NCI-H2029 (cell line): ENCODE data around the gene BEND6.

ENCODE experiments used
- DNase-seq: peaks from one replicate; lab custom pipeline; 2025; lab: John Stamatoyannopoulos, UW

BEND6 gene

GRCh38 chr6:56954403-56955170 is at the start of gene BEND6:
TSS of gene BEND6 (plus strand) at chr6:56955107. CDS start at chr6:56981811, 26,704 bp downstream.
- no peak for DNase-seq

GRCh38 chr6:56905378-56905777 is 49.5 kb upstream of the BEND6 start:
- no peak for DNase-seq

GRCh38 chr6:56906752-56907151 is 48.2 kb upstream of the BEND6 start:
- DNase-seq: no peak

DNA sequence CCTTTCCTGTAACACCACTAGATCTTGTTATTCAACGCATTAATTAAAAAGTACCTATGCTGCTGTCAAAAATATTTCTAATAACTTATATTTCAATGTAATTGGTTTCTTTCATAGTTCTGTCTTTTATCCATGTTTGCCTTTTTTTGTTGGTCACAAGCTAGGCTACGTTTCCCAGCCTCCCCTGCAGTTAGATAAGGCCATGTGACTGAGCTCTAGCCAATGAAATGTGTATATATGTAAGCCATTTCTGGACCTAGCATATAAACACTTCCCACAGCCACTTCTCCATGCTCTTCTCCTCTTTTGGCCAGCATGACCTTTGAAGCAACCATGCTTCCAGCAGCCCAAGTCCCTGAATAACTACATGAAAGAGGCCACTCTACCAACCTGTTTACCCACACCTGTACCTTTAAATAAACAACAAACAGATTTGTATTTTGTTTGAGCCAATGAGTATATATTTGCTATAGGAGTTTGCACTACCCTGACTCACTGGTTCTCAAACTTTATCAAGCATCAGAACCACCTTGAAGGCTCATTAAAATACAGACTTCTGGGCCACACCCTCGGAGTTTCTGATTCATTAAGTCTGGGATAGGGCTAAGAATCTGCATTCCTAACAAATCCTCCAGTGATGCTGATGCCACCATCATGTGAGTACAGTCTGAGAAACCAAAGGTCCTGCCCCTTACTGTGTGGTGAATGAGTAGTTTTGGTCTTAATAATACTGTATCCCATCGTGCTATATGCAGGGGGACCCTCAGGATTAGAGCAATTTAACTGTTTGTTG is 45.6 kb upstream of the BEND6 start:
- DNase-seq: no peak

GRCh38 chr6:56911847-56912246 is 43.1 kb upstream of the BEND6 start:
- no peak for DNase-seq

GRCh38 chr6:56913285-56914074 is 41.4 kb upstream of the BEND6 start:
- no peak for DNase-seq

- DNase-seq: no peak
Observed at GRCh38 chr6:56914798-56915658, 39.9 kb upstream of the BEND6 start.

- no peak for DNase-seq
Observed at GRCh38 chr6:56915832-56916231, 39.1 kb upstream of the BEND6 start.

DNA sequence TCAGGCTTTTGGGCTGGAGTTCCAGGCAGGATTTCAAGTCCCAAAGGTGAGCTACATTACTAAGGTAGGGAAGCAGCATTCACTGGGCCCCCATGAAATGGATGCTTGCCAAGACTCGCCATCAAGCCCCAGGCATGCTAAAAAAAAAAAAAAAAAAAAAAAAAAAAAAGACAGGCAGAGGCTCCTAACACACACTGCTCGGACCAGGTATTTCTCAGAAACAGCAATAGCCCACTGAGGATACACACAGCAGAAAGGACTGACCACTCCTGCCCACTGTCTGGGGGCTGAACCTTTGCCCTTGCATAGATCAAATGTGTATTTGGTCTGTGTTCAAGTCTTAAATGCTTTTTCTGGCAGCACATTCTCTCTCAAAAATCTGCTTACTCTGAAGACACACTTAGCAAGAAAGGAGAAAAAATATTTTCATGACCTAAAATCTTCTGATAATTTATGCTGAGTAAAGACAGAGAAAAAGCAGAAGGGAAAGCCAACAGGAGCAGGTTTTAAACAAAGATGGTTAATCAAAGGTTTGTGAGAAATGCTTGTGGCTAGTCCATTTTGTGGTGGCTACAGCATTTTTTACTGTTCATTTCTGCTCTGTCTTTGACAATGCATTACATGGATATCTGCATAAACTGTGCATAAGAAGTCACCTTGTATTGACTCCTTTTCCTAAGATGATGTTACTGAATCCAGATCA is 37.9 kb upstream of the BEND6 start:
- DNase-seq: no peak

GRCh38 chr6:56922645-56923044 is 32.3 kb upstream of the BEND6 start:
- no peak for DNase-seq

DNA sequence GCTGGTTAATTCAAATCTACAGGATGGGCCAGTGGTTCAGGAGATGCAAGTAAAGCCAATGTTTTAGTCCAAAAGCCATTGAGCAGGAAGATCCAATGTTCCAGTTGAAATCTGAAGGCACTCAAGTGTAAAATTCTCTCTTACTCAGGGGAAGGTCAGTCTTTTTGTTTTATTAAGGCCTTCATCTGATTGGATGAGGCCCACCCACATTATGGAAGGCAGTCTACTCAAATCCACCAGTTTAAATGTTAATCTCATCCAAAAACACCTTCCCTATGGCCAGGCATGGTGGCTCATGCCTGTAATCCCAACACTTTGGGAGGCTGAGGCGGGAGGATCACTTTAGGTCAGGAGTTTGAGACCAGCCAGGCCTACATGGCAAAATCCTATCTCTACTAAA is 31.3 kb upstream of the BEND6 start:
- DNase-seq: no peak

DNA sequence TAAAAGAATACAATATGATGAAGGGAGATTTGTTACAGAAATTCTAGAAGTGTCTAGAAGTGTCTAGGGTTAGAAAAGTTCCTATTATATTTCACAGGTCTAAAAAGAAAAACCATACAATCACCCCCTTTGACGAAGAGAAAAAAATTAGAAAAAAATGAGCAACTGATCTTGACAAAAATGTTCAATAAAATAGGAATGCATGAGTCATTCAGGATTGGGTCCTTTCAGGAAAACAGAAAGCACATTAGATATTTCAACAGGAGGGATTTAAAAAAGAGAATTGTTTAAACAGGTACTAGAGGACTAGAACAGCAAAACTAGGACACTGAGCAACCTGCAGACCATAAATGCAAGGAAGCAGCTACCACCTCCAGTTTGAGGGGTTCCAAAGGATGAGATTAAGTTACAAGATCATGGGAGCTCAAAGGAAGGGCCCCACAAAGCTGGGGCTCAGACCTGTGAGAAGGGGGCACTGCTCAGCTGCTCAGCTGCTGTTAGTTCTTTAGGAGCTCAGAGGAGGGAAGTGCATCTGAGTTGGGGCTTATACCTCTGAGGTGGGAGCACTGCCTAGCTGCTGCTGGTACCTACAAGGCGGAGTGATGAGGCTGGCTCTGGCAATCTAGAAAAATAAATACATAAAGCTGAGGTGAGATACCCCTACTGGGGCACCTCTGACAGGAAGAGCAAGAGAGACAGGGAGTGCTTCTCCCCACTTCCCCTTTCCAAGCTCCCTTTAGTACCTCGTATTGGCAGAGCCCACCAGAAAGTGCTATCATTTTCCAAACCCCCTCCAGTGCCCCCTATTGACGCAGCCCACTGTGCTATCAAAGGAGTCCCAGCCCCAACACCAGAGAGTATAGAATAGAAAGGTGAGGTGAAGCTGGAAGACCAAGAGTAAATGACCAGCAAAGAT is 27.1 kb upstream of the BEND6 start:
- DNase-seq: no peak

DNA sequence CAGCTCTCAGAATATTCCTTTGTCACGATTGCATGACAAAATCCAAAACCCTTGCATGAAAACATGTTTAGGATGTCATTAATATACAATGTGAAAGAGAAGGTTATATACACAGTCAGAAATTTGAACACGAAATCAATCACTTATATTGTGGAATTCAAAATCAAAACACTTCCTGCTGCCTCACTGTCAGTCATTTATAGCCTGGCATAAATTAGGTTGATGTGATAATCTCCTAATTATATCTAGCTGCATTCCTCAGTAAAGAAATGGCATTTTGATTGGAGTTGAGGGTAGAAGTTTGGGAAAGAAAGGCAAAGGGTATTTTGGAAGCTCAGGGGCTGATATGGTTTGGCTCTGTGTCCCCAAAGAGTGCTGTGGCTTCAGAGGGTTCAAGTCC is 24.1 kb upstream of the BEND6 start:
- DNase-seq: no peak

- no peak for DNase-seq
Observed at GRCh38 chr6:56932910-56933477, 21.9 kb upstream of the BEND6 start.

GRCh38 chr6:56933650-56934049 is 21.3 kb upstream of the BEND6 start:
- no peak for DNase-seq

GRCh38 chr6:56934876-56935275 is 20.0 kb upstream of the BEND6 start:
- no peak for DNase-seq

DNA sequence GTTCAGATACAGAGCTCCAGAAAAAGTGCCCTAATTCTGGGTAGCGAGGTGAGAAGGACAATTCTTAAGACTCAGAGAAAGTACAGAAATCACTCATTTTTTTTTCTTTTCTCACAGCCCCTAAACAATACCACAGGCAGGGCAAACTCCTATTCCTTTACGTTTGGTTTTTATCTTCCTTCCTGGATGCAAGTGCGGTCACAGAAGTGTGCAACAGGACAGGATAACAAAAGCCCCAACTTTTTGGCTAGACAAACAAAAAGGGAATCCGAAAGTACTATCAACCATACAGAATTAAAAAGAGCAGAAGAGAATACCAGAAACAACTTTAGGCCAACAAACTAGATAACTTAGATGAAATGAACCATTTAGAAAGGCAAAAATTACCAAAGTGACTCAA is 18.4 kb upstream of the BEND6 start:
- no peak for DNase-seq

- DNase-seq: no peak
Observed at GRCh38 chr6:56938649-56939191, 16.2 kb upstream of the BEND6 start.

DNA sequence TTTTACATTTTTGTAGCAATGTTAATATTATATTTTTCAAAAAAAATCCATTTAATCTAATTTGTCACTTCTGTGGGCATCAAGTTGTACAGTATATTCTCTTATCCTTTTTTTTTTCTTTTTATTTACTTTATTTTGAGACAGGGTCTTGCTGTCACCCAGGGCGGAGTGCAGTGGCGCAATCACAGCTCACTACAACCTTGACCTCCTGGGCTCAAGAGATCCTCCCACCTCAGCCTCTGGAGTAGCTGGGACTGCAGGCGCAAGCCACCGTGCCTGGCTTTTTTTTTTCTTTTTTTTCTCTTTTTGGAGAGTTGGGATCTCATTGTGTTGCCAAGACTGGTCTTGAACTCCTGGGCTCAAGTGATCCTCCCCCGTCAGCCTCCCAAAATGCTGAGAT is 14.4 kb upstream of the BEND6 start:
- DNase-seq: no peak
